HEK293 (cell line): ENCODE data around the gene MPO.

ENCODE experiments used
- PRDM1 ChIP-seq: fragments of 450-650 bp; formaldehyde crosslinking; IDR thresholded peaks from 2 replicates; pipeline ENCODE4; 2016; ENCODE audit warnings: missing biosample characterization, missing genetic modification characterization
- PRDM10 ChIP-seq: fragments of 450-650 bp; formaldehyde crosslinking; IDR thresholded peaks from 2 replicates; pipeline ENCODE4 v1.5.1; 2016; ENCODE audit warnings: missing biosample characterization, missing genetic modification characterization
- SP7 ChIP-seq: fragments of 450-650 bp; formaldehyde crosslinking; IDR thresholded peaks from 2 replicates; pipeline ENCODE4 v1.5.1; 2016; ENCODE audit warnings: missing biosample characterization, missing genetic modification characterization
- ZBTB44 ChIP-seq: fragments of 450-650 bp; IDR thresholded peaks from 2 replicates; pipeline ENCODE4 v1.5.1; 2018; ENCODE audit warnings: missing biosample characterization, mild to moderate bottlenecking, missing genetic modification characterization
- ZNF174 ChIP-seq: fragments of 450-650 bp; formaldehyde crosslinking; IDR thresholded peaks from 2 replicates; pipeline ENCODE4 v1.5.0; 2017; ENCODE audit warnings: missing biosample characterization, mild to moderate bottlenecking, missing genetic modification characterization
- ZNF362 ChIP-seq: fragments of 450-650 bp; formaldehyde crosslinking; IDR thresholded peaks from 2 replicates; pipeline ENCODE4 v1.5.1; 2016; ENCODE audit warnings: missing biosample characterization, missing genetic modification characterization
- ZNF571 ChIP-seq: fragments of 450-650 bp; formaldehyde crosslinking; IDR thresholded peaks from 2 replicates; pipeline ENCODE4 v1.5.0; 2017; ENCODE audit warnings: missing biosample characterization, missing genetic modification characterization
- ZNF623 ChIP-seq: fragments of 450-650 bp; formaldehyde crosslinking; IDR thresholded peaks from 2 replicates; pipeline ENCODE4 v1.5.1; 2016; ENCODE audit warnings: missing biosample characterization, missing genetic modification characterization
- ZNF664 ChIP-seq: fragments of 450-650 bp; formaldehyde crosslinking; IDR thresholded peaks from 2 replicates; pipeline ENCODE4 v1.5.1; 2016; ENCODE audit warnings: missing biosample characterization, missing genetic modification characterization
- ZNF670 ChIP-seq: fragments of 450-650 bp; formaldehyde crosslinking; IDR thresholded peaks from 2 replicates; pipeline ENCODE4 v1.5.1; 2016; ENCODE audit warnings: missing biosample characterization, missing genetic modification characterization, low read depth
- TF ChIP-seq, protein P1 (sequence below): fragments of 450-650 bp; formaldehyde crosslinking; IDR thresholded peaks from 2 replicates; pipeline ENCODE4 v1.5.1; 2016; ENCODE audit warnings: missing biosample characterization, missing genetic modification characterization
- TF ChIP-seq, protein P2 (sequence below): fragments of 450-650 bp; formaldehyde crosslinking; IDR thresholded peaks from 2 replicates; pipeline ENCODE4 v1.5.1; 2017; ENCODE audit warnings: missing biosample characterization, missing genetic modification characterization
- TF ChIP-seq, protein P3 (sequence below): fragments of 450-650 bp; formaldehyde crosslinking; IDR thresholded peaks from 2 replicates; pipeline ENCODE4 v1.5.1; 2016; ENCODE audit warnings: missing biosample characterization, missing genetic modification characterization

DNA sequence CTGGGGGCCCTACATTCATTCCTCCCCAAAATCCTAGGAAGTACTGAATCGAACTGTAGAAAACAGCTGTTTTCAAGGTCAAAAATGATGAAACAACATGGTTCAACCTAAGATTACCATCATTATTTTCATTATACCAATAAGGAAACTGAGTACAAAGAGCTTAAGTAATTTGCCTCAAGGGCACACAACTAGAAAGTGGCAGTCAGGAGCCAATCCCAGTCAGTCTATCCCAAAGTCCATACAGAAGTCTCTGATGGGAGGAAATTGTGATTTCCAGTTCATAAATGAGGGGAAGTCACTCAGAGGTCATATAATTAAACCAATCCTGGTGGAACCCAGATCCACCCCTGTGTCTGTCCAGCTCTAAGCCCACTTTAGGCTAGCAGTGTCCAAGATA lies 34.0 kb downstream of the MPO start:
- TF ChIP-seq, protein P1, sequence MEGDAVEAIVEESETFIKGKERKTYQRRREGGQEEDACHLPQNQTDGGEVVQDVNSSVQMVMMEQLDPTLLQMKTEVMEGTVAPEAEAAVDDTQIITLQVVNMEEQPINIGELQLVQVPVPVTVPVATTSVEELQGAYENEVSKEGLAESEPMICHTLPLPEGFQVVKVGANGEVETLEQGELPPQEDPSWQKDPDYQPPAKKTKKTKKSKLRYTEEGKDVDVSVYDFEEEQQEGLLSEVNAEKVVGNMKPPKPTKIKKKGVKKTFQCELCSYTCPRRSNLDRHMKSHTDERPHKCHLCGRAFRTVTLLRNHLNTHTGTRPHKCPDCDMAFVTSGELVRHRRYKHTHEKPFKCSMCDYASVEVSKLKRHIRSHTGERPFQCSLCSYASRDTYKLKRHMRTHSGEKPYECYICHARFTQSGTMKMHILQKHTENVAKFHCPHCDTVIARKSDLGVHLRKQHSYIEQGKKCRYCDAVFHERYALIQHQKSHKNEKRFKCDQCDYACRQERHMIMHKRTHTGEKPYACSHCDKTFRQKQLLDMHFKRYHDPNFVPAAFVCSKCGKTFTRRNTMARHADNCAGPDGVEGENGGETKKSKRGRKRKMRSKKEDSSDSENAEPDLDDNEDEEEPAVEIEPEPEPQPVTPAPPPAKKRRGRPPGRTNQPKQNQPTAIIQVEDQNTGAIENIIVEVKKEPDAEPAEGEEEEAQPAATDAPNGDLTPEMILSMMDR = no peak
- TF ChIP-seq SP7 (tag by site-specific recombination) = no peak
- no peak for TF ChIP-seq ZNF670 (tag by site-specific recombination)
- TF ChIP-seq ZNF664 (tag by site-specific recombination) = no peak
- no peak for TF ChIP-seq ZNF623 (tag by site-specific recombination)
- TF ChIP-seq, protein P2, sequence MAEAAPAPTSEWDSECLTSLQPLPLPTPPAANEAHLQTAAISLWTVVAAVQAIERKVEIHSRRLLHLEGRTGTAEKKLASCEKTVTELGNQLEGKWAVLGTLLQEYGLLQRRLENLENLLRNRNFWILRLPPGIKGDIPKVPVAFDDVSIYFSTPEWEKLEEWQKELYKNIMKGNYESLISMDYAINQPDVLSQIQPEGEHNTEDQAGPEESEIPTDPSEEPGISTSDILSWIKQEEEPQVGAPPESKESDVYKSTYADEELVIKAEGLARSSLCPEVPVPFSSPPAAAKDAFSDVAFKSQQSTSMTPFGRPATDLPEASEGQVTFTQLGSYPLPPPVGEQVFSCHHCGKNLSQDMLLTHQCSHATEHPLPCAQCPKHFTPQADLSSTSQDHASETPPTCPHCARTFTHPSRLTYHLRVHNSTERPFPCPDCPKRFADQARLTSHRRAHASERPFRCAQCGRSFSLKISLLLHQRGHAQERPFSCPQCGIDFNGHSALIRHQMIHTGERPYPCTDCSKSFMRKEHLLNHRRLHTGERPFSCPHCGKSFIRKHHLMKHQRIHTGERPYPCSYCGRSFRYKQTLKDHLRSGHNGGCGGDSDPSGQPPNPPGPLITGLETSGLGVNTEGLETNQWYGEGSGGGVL = no peak
- TF ChIP-seq PRDM10 = no peak
- TF ChIP-seq ZNF174 = no peak
- TF ChIP-seq ZBTB44 (tag by site-specific recombination) = no peak
- no peak for TF ChIP-seq ZNF571 (tag by site-specific recombination)
- no peak for TF ChIP-seq PRDM1 (tag by site-specific recombination)
- TF ChIP-seq ZNF362 = no peak
- TF ChIP-seq, protein P3, sequence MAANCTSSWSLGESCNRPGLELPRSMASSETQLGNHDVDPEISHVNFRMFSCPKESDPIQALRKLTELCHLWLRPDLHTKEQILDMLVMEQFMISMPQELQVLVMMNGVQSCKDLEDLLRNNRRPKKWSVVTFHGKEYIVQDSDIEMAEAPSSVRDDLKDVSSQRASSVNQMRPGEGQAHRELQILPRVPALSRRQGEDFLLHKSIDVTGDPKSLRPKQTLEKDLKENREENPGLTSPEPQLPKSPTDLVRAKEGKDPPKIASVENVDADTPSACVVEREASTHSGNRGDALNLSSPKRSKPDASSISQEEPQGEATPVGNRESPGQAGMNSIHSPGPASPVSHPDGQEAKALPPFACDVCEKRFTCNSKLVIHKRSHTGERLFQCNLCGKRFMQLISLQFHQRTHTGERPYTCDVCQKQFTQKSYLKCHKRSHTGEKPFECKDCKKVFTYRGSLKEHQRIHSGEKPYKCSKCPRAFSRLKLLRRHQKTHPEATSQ (tag by site-specific recombination) = no peak
